H1 (cell line): ENCODE results near the gene NRDE2. TPM values are rescaled to one million over a fixed set of nuclear protein-coding genes. Genes with fewer than 3 reads are reported as not detected.

Experiments
- CTCF ChIA-PET: fragments of 300-600 bp; sonication (Branson Sonifier 250); formaldehyde crosslinking; loops from one replicate; lab custom pipeline; 2021; ENCODE audit not compliant: partially characterized antibody; lab: Charles Lee
- POLR2A ChIA-PET: fragments of 300-600 bp; sonication (Branson Sonifier 250); formaldehyde crosslinking; loops from one replicate; lab custom pipeline; 2021; ENCODE audit warnings: inconsistent platforms; ENCODE audit not compliant: partially characterized antibody; lab: Charles Lee
- DNase-seq, 2 experiments: peaks; one replicate each; pipeline versions ENCODE4 v3.0.0 to v3.0.0-alpha.2; 2010 to 2022; ENCODE audit warnings: low spot score in 2 of 2, low read depth in 1 of 2, mixed read lengths in 1 of 2
- FAIRE-seq: peaks from 2 replicates; lab custom pipeline; 2011; peaks lifted over from hg19 to GRCh38; lab: Jason Lieb, UNC
- H2AFZ ChIP-seq: 2 replicates; pipeline ENCODE4 v1.8.1; 2012; ENCODE audit warnings: low read length, inconsistent platforms
- H2AK5ac ChIP-seq: 2 replicates; pipeline ENCODE4 v1.6.1; 2013; ENCODE audit warnings: low read depth, low read length
- H2BK120ac ChIP-seq: replicated peaks from 2 replicates; pipeline ENCODE3; 2013; ENCODE audit warnings: low read depth, low read length, inconsistent platforms
- H2BK12ac ChIP-seq: 2 replicates; pipeline ENCODE4 v1.6.1; 2013; ENCODE audit warnings: low read depth, low read length
- H2BK15ac ChIP-seq: 2 replicates; pipeline ENCODE4 v1.6.1; 2013; ENCODE audit warnings: low read length
- H2BK20ac ChIP-seq: 2 replicates; pipeline ENCODE4 v1.6.1; 2013; ENCODE audit warnings: low read length
- H2BK5ac ChIP-seq: 2 replicates; pipeline ENCODE4 v1.6.1; 2013; ENCODE audit warnings: low read depth, low read length
- H3K14ac ChIP-seq: 2 replicates; pipeline ENCODE4 v1.6.1; 2013; ENCODE audit warnings: inconsistent platforms; ENCODE audit not compliant: insufficient read length
- H3K18ac ChIP-seq: 2 replicates; pipeline ENCODE4 v1.6.1; 2013; ENCODE audit warnings: low read length; ENCODE audit errors: extremely low read depth
- H3K23ac ChIP-seq: 2 replicates; pipeline ENCODE4 v1.6.1; 2013; ENCODE audit warnings: inconsistent platforms; ENCODE audit not compliant: insufficient read length
- H3K23me2 ChIP-seq: 2 replicates; pipeline ENCODE4 v1.6.1; 2013; ENCODE audit warnings: low read depth, low read length
- H3K27ac ChIP-seq: 2 replicates; pipeline ENCODE4 v1.6.1; 2011; ENCODE audit warnings: low read depth, low read length, inconsistent platforms
- H3K27me3 ChIP-seq, 4 experiments: replicated peaks in 1 of 4; 1 replicate in 1 of 4; 2 replicates in 3 of 4; pipeline versions ENCODE4 v1.6.1 to v1.8.1; 2011 to 2013; ENCODE audit warnings: low read length in 3 of 4, mild to moderate bottlenecking in 3 of 4, inconsistent platforms in 2 of 4, mixed read lengths in 2 of 4, moderate library complexity in 1 of 4; ENCODE audit not compliant: control insufficient read depth in 3 of 4, insufficient read depth in 3 of 4; ENCODE audit errors: extremely low read depth in 1 of 4
- H3K36me3 ChIP-seq, 4 experiments: 2 replicates each; pipeline versions ENCODE4 v1.6.1 to v1.8.1; 2011 to 2013; ENCODE audit warnings: mild to moderate bottlenecking in 4 of 4, low read length in 3 of 4, moderate library complexity in 2 of 4, control low read depth in 1 of 4, inconsistent platforms in 1 of 4; ENCODE audit not compliant: insufficient read depth in 4 of 4, control insufficient read depth in 2 of 4
- H3K4ac ChIP-seq: replicated peaks from 2 replicates; pipeline ENCODE3; 2013; ENCODE audit warnings: low read length, low read depth, mixed read lengths, inconsistent platforms; ENCODE audit not compliant: insufficient read length
- H3K4me1 ChIP-seq, 4 experiments: replicated peaks in 1 of 4; 1 replicate in 1 of 4; 2 replicates in 3 of 4; pipeline versions ENCODE4 v1.6.1 to v1.8.1; 2011 to 2013; ENCODE audit warnings: low read length in 3 of 4, inconsistent platforms in 2 of 4, mixed read lengths in 1 of 4; ENCODE audit not compliant: insufficient read depth in 4 of 4, control insufficient read depth in 3 of 4
- H3K4me2 ChIP-seq, 2 experiments: 2 replicates each; pipeline versions ENCODE4 v1.6.1 to v1.8.1; 2011 to 2013; ENCODE audit warnings: low read depth in 2 of 2, low read length in 2 of 2, control low read depth in 1 of 2, inconsistent platforms in 1 of 2, mild to moderate bottlenecking in 1 of 2; ENCODE audit not compliant: insufficient read depth in 1 of 2
- H3K4me3 ChIP-seq, 4 experiments: fragments of 200-600, 300-600 bp in 1 of 4; sonication (generic), shearing (Covaris generic), sonication (Bioruptor Twin) in 1 of 4; 2 replicates each; pipeline versions ENCODE4 v1.5.1 to v1.8.1; 2011 to 2016; ENCODE audit warnings: low read length in 4 of 4, low read depth in 3 of 4, control low read depth in 2 of 4, inconsistent platforms in 2 of 4, mild to moderate bottlenecking in 2 of 4, mixed read lengths in 1 of 4, moderate library complexity in 1 of 4; ENCODE audit not compliant: insufficient read depth in 2 of 4; ENCODE audit errors: extremely low read depth in 1 of 4
- H3K56ac ChIP-seq: replicated peaks from 2 replicates; pipeline ENCODE3; 2013; ENCODE audit warnings: low read depth, mild to moderate bottlenecking, mixed read lengths, low read length, inconsistent platforms; ENCODE audit not compliant: insufficient read length
- H3K79me1 ChIP-seq: 2 replicates; pipeline ENCODE4 v1.6.1; 2013; ENCODE audit warnings: low read depth, low read length, control low read depth
- H3K79me2 ChIP-seq, 2 experiments: 2 replicates each; pipeline versions ENCODE4 v1.6.1 to v1.8.1; 2012 to 2013; ENCODE audit warnings: low read length in 2 of 2, mild to moderate bottlenecking in 2 of 2, inconsistent platforms in 1 of 2; ENCODE audit not compliant: insufficient read depth in 2 of 2, control insufficient read depth in 1 of 2
- H3K9ac ChIP-seq, 4 experiments: replicated peaks in 1 of 4; 1 replicate in 1 of 4; 2 replicates in 3 of 4; pipeline versions ENCODE4 v1.6.1 to v1.8.1; 2011 to 2013; ENCODE audit warnings: low read depth in 3 of 4, low read length in 3 of 4, control low read depth in 2 of 4, mild to moderate bottlenecking in 2 of 4, moderate library complexity in 2 of 4, inconsistent platforms in 1 of 4; ENCODE audit errors: extremely low read depth in 1 of 4
- H3K9me3 ChIP-seq, 2 experiments: 2 replicates each; pipeline versions ENCODE4 v1.6.1 to v1.8.1; 2012 to 2013; ENCODE audit warnings: mild to moderate bottlenecking in 2 of 2, moderate library complexity in 2 of 2, control low read depth in 1 of 2, inconsistent platforms in 1 of 2, low read depth in 1 of 2, low read length in 1 of 2, mixed read lengths in 1 of 2; ENCODE audit not compliant: insufficient read depth in 2 of 2
- H4K20me1 ChIP-seq, 2 experiments: replicated peaks in 1 of 2; 2 replicates each; pipeline versions ENCODE3 to v1.8.1; 2011 to 2013; ENCODE audit warnings: inconsistent platforms in 2 of 2, low read length in 2 of 2, mild to moderate bottlenecking in 1 of 2; ENCODE audit not compliant: insufficient read depth in 2 of 2, control insufficient read depth in 1 of 2
- H4K5ac ChIP-seq: 2 replicates; pipeline ENCODE4 v1.6.1; 2013; ENCODE audit warnings: low read length, low read depth, mixed read lengths, inconsistent platforms; ENCODE audit not compliant: insufficient read length
- H4K8ac ChIP-seq: 2 replicates; pipeline ENCODE4 v1.8.0; 2013; ENCODE audit warnings: mild to moderate bottlenecking, moderate library complexity, low read length, inconsistent platforms; ENCODE audit not compliant: insufficient read depth; ENCODE audit errors: extremely low read depth
- H4K91ac ChIP-seq: replicated peaks from 2 replicates; pipeline ENCODE3; 2013; ENCODE audit warnings: low read length, mixed read lengths, inconsistent platforms; ENCODE audit not compliant: insufficient read length
- EGR1 ChIP-seq: IDR thresholded peaks from 2 replicates; pipeline ENCODE4 v1.6.1; 2011; ENCODE audit warnings: low read depth, low read length, borderline replicate concordance
- WGBS, 2 experiments: shearing (Covaris generic) in 1 of 2; methylation state at CpG; one replicate each; pipeline versions ENCODE4 v1.1.6 to v1.1.7; 2013 to 2015; ENCODE audit warnings: low lambda C conversion rate in 2 of 2, mixed read lengths in 2 of 2, inconsistent platforms in 1 of 2, low coverage in 1 of 2, missing lambda C conversion rate in 1 of 2; ENCODE audit not compliant: insufficient replicate concordance in 2 of 2, insufficient coverage in 1 of 2, insufficient read length in 1 of 2; ENCODE audit errors: extremely low coverage in 1 of 2, missing lambda C conversion rate in 1 of 2; 5-methylcytosine and 5-hydroxymethylcytosine counted together
- polyA plus RNA-seq, 7 experiments: library from polyadenylated mRNA; depleted of rRNA in 3 of 7; stranded (reverse) in 5 of 7; unstranded in 2 of 7; fragments of >200 nt in 5 of 7; fragments of 200-250 nt in 2 of 7; gene quantifications; 1 replicate in 5 of 7; 2 replicates in 1 of 7; 4 replicates in 1 of 7; pipeline versions ENCODE4 v1.2.1 to v1.2.3, GENCODE V29; 2011 to 2013; ENCODE audit warnings: missing spikeins in 2 of 7, mixed read lengths in 2 of 7
- total RNA-seq: library from RNA; stranded (reverse); fragmentation: NEBNext Ultra II Directional; extraction: Animal tissue kit (Norgen Biotek cat#: 25700); gene quantifications from 2 replicates; pipeline ENCODE4 v1.2.1, GENCODE V29; 2021

Gene NRDE2
- total and polyA plus RNA-seq, 2 of the 8 experiments (the other 6 are each of a cell fraction or from before 2014, with no cell fraction given), result 4.9 to 12.1 TPM

DNA sequence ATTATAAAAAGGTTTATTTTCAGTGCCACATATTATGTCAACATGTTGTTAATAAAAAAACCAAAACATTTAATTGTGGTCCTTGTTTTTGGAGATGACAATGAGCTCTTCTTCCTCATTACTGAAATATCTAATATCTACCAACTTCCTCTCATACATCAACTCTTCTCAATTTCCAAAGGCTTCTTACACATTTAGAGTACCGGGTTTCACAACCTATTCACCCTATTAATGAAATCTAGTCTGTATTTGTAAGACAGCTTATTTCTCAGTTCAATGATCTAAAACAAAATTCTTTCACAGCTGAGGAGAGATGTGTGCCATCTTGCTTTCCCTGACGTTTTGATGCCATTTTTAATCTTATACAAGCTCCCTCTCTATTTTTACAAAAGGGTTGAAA lies 14.5 kb downstream of the NRDE2 start:
- Histone ChIP-seq H3K23ac (no peak overlapping the region), H3K36me3 (peaks cover 2 to 26% (median 5%) of the 10 kb centered on the region in 4 experiments; a peak in 6 of 8 replicates), H4K91ac (no peak overlapping the region), H3K4ac (no peak overlapping the region), H2BK12ac (no peak overlapping the region), H2AFZ (no peak overlapping the region), H3K4me1 (no peaks in the 10 kb centered on the region), H3K4me2 (no peak overlapping the region), H2BK20ac (no peak overlapping the region), H3K9ac (no peak overlapping the region), H2BK120ac (no peak overlapping the region), H3K14ac (no peak overlapping the region), H3K9me3 (no peaks in the 10 kb centered on the region), H3K18ac (no peak overlapping the region), H2BK5ac (no peak overlapping the region), H2BK15ac (no peak overlapping the region), H3K27ac (no peak overlapping the region), H3K79me2 (peaks cover 0 to 3% of the 10 kb centered on the region in 2 experiments; a peak in 1 of 4 replicates), H4K20me1 (peaks cover 0 to under 1% of the 10 kb centered on the region in 2 experiments), H3K27me3 (no peaks in the 10 kb centered on the region), H3K56ac (no peak overlapping the region), H4K5ac (no peak overlapping the region), H2AK5ac (no peak overlapping the region), H3K23me2 (no peaks in the 10 kb centered on the region), H4K8ac (no peak overlapping the region), H3K4me3 (no peak overlapping the region), H3K79me1 (no peaks in the 10 kb centered on the region; the same call in 1 of the 2 replicates)
- 80% methylated on average over 2 of the region's 2 CpGs; no CpG with 5 or more reads in 1 of the 2 experiments for WGBS, 2 experiments
- ChIA-PET POLR2A (interaction anchor here (0.5 kb wide), 1 partner anchor 74 kb away, joined by 3 read pairs; no protein-coding TSS in a partner anchor), CTCF (interaction anchor here (0.7 to 1.9 kb wide), 4 partner anchors 7 to 366 kb away, joined by 3 to 5 read pairs (median 3); no protein-coding TSS in a partner anchor)
- FAIRE-seq, result no peak
- no peak for DNase-seq
- no peak for TF ChIP-seq EGR1
